OCI-LY1 (cell line): Measurements from ENCODE around the gene S100B.

Source experiments
- H2AFZ ChIP-seq: fragments of 200-600 bp; sonication (generic), shearing (Covaris generic); 2 replicates; pipeline ENCODE4 v1.6.0; 2014; ENCODE audit warnings: antibody characterized with exemption, mild to moderate bottlenecking, low read length
- H3F3A ChIP-seq: fragments of 200-600 bp; sonication (generic), shearing (Covaris generic); 2 replicates; pipeline ENCODE4 v1.6.0; 2014; ENCODE audit warnings: mild to moderate bottlenecking, antibody characterized with exemption, low read length, moderate library complexity; ENCODE audit not compliant: insufficient read depth
- H3K27ac ChIP-seq: fragments of 200-600 bp; sonication (generic); 2 replicates; pipeline ENCODE4 v1.5.1; 2014; ENCODE audit warnings: low read length, mixed run types, mild to moderate bottlenecking, low read depth; ENCODE audit not compliant: poor library complexity, severe bottlenecking
- H3K27me3 ChIP-seq: fragments of 200-600 bp; sonication (generic); 2 replicates; pipeline ENCODE4 v1.6.0; 2014; ENCODE audit warnings: antibody characterized with exemption, mild to moderate bottlenecking, low read length, moderate library complexity; ENCODE audit not compliant: insufficient read depth
- H3K36me3 ChIP-seq: fragments of 200-600 bp; sonication (generic); 2 replicates; pipeline ENCODE4 v1.6.1; 2014; ENCODE audit warnings: mild to moderate bottlenecking, antibody characterized with exemption, low read length, moderate library complexity, mixed read lengths; ENCODE audit not compliant: insufficient read depth
- H3K4me1 ChIP-seq: fragments of 200-600 bp; sonication (generic); 2 replicates; pipeline ENCODE4 v1.5.1; 2014; ENCODE audit warnings: mild to moderate bottlenecking, low read length, moderate library complexity; ENCODE audit not compliant: insufficient read depth, severe bottlenecking
- H3K4me2 ChIP-seq: fragments of 200-600 bp; sonication (generic), shearing (Covaris generic); 2 replicates; pipeline ENCODE4 v1.6.1; 2014; ENCODE audit warnings: low read length
- H3K4me3 ChIP-seq: fragments of 200-600 bp; sonication (generic); 2 replicates; pipeline ENCODE4 v1.5.1; 2014; ENCODE audit warnings: low read length, low read depth, mild to moderate bottlenecking, mixed read lengths; ENCODE audit not compliant: poor library complexity, severe bottlenecking
- H3K79me2 ChIP-seq: fragments of 200-600 bp; shearing (Covaris generic); 2 replicates; pipeline ENCODE4 v1.6.1; 2016; ENCODE audit warnings: mixed run types, low read length, mixed read lengths; ENCODE audit not compliant: insufficient read depth
- H3K9ac ChIP-seq: fragments of 200-600 bp; sonication (generic), shearing (Covaris generic); 2 replicates; pipeline ENCODE4 v1.6.1; 2014; ENCODE audit warnings: mild to moderate bottlenecking, low read length, mixed read lengths
- H3K9me2 ChIP-seq: fragments of 200-600 bp; sonication (generic), shearing (Covaris generic); 2 replicates; pipeline ENCODE4 v1.6.1; 2014; ENCODE audit warnings: low read depth, mild to moderate bottlenecking, low read length, mixed read lengths
- H3K9me3 ChIP-seq: fragments of 200-600 bp; shearing (Covaris generic); 2 replicates; pipeline ENCODE4 v1.6.1; 2014; ENCODE audit warnings: low read length, mixed read lengths
- H4K20me1 ChIP-seq: fragments of 200-600 bp; sonication (generic), shearing (Covaris generic); 2 replicates; pipeline ENCODE4 v1.6.0; 2016; ENCODE audit warnings: mild to moderate bottlenecking, low read length; ENCODE audit not compliant: insufficient read depth
- EZH2 ChIP-seq: fragments of 200-600 bp; sonication (generic), shearing (Covaris generic); IDR thresholded peaks from 2 replicates; pipeline ENCODE4 v1.8.0; 2017; ENCODE audit warnings: borderline replicate concordance, mixed run types, mild to moderate bottlenecking, antibody characterized with exemption, low read length, moderate library complexity, mixed read lengths
- TF ChIP-seq, protein P1 (sequence below): fragments of 200-600 bp; sonication (generic), shearing (Covaris generic); IDR thresholded peaks from 2 replicates; pipeline ENCODE4 v1.5.1; 2017; ENCODE audit warnings: mild to moderate bottlenecking, antibody characterized with exemption, low read length, moderate library complexity, mixed read lengths

The S100B gene

GRCh38 chr21:46561445-46562090 lies 43.3 kb downstream of the S100B start:
- no peak overlapping the region for H3K9ac ChIP-seq
- H2AFZ ChIP-seq = no peak overlapping the region
- TF ChIP-seq EZH2 = no peak
- TF ChIP-seq, protein P1, sequence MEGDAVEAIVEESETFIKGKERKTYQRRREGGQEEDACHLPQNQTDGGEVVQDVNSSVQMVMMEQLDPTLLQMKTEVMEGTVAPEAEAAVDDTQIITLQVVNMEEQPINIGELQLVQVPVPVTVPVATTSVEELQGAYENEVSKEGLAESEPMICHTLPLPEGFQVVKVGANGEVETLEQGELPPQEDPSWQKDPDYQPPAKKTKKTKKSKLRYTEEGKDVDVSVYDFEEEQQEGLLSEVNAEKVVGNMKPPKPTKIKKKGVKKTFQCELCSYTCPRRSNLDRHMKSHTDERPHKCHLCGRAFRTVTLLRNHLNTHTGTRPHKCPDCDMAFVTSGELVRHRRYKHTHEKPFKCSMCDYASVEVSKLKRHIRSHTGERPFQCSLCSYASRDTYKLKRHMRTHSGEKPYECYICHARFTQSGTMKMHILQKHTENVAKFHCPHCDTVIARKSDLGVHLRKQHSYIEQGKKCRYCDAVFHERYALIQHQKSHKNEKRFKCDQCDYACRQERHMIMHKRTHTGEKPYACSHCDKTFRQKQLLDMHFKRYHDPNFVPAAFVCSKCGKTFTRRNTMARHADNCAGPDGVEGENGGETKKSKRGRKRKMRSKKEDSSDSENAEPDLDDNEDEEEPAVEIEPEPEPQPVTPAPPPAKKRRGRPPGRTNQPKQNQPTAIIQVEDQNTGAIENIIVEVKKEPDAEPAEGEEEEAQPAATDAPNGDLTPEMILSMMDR = no peak
- H4K20me1 ChIP-seq = no peaks in the 10 kb centered on the region
- H3K36me3 ChIP-seq = peaks cover 55% of the 10 kb centered on the region
- H3F3A ChIP-seq = no peaks in the 10 kb centered on the region
- peaks cover 30% of the 10 kb centered on the region for H3K4me1 ChIP-seq
- H3K9me3 ChIP-seq = no peaks in the 10 kb centered on the region
- no peaks in the 10 kb centered on the region for H3K27me3 ChIP-seq
- H3K9me2 ChIP-seq = no peaks in the 10 kb centered on the region
- H3K79me2 ChIP-seq = no peaks in the 10 kb centered on the region
- H3K4me3 ChIP-seq = no peak overlapping the region
- peak overlapping the region; percentile 69; the same call in 1 of the 2 replicates for H3K4me2 ChIP-seq
- peak overlapping the region; percentile 94 for H3K27ac ChIP-seq

DNA sequence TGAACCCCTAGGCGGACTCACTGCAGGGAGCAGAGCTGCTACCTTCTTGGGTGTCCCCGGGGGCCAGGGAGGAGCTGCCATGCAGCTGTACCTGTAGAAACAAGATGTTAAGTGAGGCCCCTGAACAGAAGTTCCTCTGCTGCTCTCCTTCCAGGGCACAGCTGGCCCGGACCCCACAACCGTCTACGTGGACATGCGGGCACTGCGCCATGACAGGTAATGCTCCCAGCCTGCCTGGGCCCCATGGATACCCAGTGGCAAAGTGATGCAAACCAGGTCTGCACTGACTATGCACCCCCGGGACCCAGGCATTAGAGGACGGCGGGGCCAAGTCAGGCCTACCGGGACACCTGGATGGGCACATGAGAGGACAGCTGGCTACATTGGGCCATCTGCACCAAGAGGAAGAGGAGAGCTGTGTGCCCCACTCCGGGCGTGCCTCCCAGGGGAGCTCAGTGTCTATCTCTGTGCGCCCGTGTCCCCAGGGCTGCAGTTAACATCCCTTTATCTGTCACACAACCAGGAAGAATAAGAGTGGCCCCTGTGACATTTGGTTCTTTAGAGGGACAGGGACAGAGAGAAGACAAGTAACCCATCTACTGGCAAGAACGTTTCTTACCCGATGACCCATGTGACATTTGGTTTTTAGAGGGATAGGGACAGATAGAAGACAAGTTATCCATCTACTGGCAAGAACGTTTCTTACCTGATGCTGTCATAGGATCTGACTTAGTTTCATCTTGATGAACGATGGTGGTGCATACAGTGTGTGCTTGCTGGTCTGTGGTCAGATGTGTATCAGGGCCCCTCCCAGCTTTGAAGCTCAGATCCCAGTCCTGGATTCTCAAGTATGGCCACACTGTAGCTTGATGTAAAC lies 44.1 kb downstream of the S100B start:
- H2AFZ ChIP-seq = no peak overlapping the region
- no peaks in the 10 kb centered on the region for H4K20me1 ChIP-seq
- TF ChIP-seq, protein P1 = no peak
- H3K9me2 ChIP-seq = no peaks in the 10 kb centered on the region
- peak overlapping the region; percentile 69 for H3K4me2 ChIP-seq
- peak overlapping the region; percentile 68 for H3K9ac ChIP-seq
- H3K27me3 ChIP-seq = no peaks in the 10 kb centered on the region
- peak overlapping the region; percentile 94 for H3K27ac ChIP-seq
- H3K36me3 ChIP-seq = peaks cover 50% of the 10 kb centered on the region
- peak overlapping the region; percentile 50 for H3K4me3 ChIP-seq
- H3K9me3 ChIP-seq = no peaks in the 10 kb centered on the region
- peaks cover 30% of the 10 kb centered on the region for H3K4me1 ChIP-seq
- no peaks in the 10 kb centered on the region for H3K79me2 ChIP-seq
- H3F3A ChIP-seq = no peaks in the 10 kb centered on the region

- TF ChIP-seq EZH2 = no peak
- TF ChIP-seq, protein P1 = no peak
- peak overlapping the region; percentile 94 for H3K27ac ChIP-seq
- peak overlapping the region; percentile 69 for H3K4me2 ChIP-seq
- H2AFZ ChIP-seq = peak overlapping the region; percentile 73; the same call in 1 of the 2 replicates
- no peaks in the 10 kb centered on the region for H4K20me1 ChIP-seq
- no peaks in the 10 kb centered on the region for H3K79me2 ChIP-seq
- H3K9me3 ChIP-seq = no peaks in the 10 kb centered on the region
- H3K36me3 ChIP-seq = peaks cover 45% of the 10 kb centered on the region
- no peaks in the 10 kb centered on the region for H3K9me2 ChIP-seq
- H3K9ac ChIP-seq = peak overlapping the region; percentile 68
- H3K4me3 ChIP-seq = peak overlapping the region; percentile 50
- H3K4me1 ChIP-seq = peaks cover 30% of the 10 kb centered on the region
- no peaks in the 10 kb centered on the region for H3F3A ChIP-seq
- no peaks in the 10 kb centered on the region for H3K27me3 ChIP-seq
These were observed 45.4 kb downstream of the S100B start for GRCh38 chr21:46559291-46559983.
